A549 (cell line): ENCODE measurements around the gene RMND5A. TPM values are rescaled to one million over a fixed set of nuclear protein-coding genes. Genes with fewer than 3 reads are reported as not detected.

Experiments used
- ATAC-seq, 2 experiments: fragments of 200-7000 bp in 1 of 2; fragments of >200 bp in 1 of 2; cut with Nextera tagmentation in 1 of 2; cut with Tn5 transposase in 1 of 2; 3 replicates each; pipeline versions ENCODE4 v1.8.0 to v1.9.1; 2018 to 2020; ENCODE audit warnings: mild to moderate bottlenecking in 1 of 2, moderate library complexity in 1 of 2
- CTCF ChIA-PET: fragments of 300-600 bp; sonication (Branson Sonifier 250); formaldehyde crosslinking; extraction: SDS; loops from one replicate; lab custom pipeline; 2021; ENCODE audit warnings: antibody characterized with exemption, inconsistent platforms; lab: Yijun Ruan, JAX
- POLR2A ChIA-PET: fragments of 350-600 bp; formaldehyde crosslinking; extraction: SDS; loops from one replicate; lab custom pipeline; 2021; ENCODE audit warnings: antibody characterized with exemption, inconsistent platforms; lab: Yijun Ruan, JAX
- DNase-seq, 2 experiments: peaks; one replicate each; pipeline versions ENCODE4 v3.0.0 to v3.0.0-alpha.2; 2011 to 2016; ENCODE audit warnings: low read depth in 1 of 2, low spot score in 1 of 2
- FAIRE-seq: peaks from 2 replicates; lab custom pipeline; 2011; peaks lifted over from hg19 to GRCh38; lab: Jason Lieb, UNC
- H3K27ac ChIP-seq, 2 experiments: fragments of >200 bp; sonication (Bioruptor Twin); formaldehyde crosslinking; 3 replicates each; pipeline ENCODE4 v1.5.1; 2016 to 2017
- H3K4me1 ChIP-seq: fragments of >200 bp; sonication (Bioruptor Twin); formaldehyde crosslinking; 3 replicates; pipeline ENCODE4 v1.6.1; 2016
- H3K4me2 ChIP-seq: fragments of >200 bp; sonication (Bioruptor Twin); formaldehyde crosslinking; 3 replicates; pipeline ENCODE4 v1.6.1; 2016
- H3K4me3 ChIP-seq: fragments of >200 bp; sonication (Bioruptor Twin); formaldehyde crosslinking; 3 replicates; pipeline ENCODE4 v1.5.1; 2016
- H3K9me3 ChIP-seq: fragments of >200 bp; sonication (Bioruptor Twin); formaldehyde crosslinking; 3 replicates; pipeline ENCODE4 v1.6.1; 2016
- CEBPB ChIP-seq, 2 experiments: fragments of >200 bp in 1 of 2; sonication (Bioruptor Twin) in 1 of 2; formaldehyde crosslinking in 1 of 2; IDR thresholded peaks; 2 replicates each; pipeline ENCODE4 v1.6.1; 2012 to 2016
- CHD4 ChIP-seq: fragments of 200-600 bp; sonication (generic); IDR thresholded peaks from 2 replicates; pipeline ENCODE4 v1.6.1; 2016; ENCODE audit warnings: antibody characterized with exemption, mild to moderate bottlenecking, borderline replicate concordance
- E2F6 ChIP-seq: IDR thresholded peaks from 2 replicates; pipeline ENCODE4 v1.6.1; 2012; ENCODE audit warnings: low read depth, borderline replicate concordance
- ESRRA ChIP-seq: fragments of 150-350 bp; IDR thresholded peaks from 2 replicates; pipeline ENCODE4 v1.6.1; 2014; ENCODE audit warnings: mild to moderate bottlenecking, low read length, borderline replicate concordance
- GATA3 ChIP-seq: IDR thresholded peaks from 2 replicates; pipeline ENCODE4 v1.6.1; 2012; ENCODE audit warnings: borderline replicate concordance
- HOXA7 ChIP-seq: fragments of 250-450 bp; sonication (Bioruptor Pico); IDR thresholded peaks from 2 replicates; pipeline ENCODE4 v1.5.0; 2020; ENCODE audit warnings: mild to moderate bottlenecking, moderate library complexity
- HOXB5 ChIP-seq: fragments of 250-450 bp; sonication (Bioruptor Pico); IDR thresholded peaks from 2 replicates; pipeline ENCODE4 v1.5.0; 2020; ENCODE audit warnings: mild to moderate bottlenecking, moderate library complexity
- JUN ChIP-seq, 2 experiments: fragments of >200 bp; sonication (Bioruptor Twin); formaldehyde crosslinking; IDR thresholded peaks; 2 replicates in 1 of 2; 3 replicates in 1 of 2; pipeline ENCODE4 v1.6.1; 2016 to 2017
- JUNB ChIP-seq: fragments of >200 bp; sonication (Bioruptor Twin); formaldehyde crosslinking; IDR thresholded peaks from 2 replicates; pipeline ENCODE4 v1.6.1; 2016
- NR3C1 ChIP-seq: fragments of >200 bp; sonication (Bioruptor Twin); formaldehyde crosslinking; IDR thresholded peaks from 3 replicates; pipeline ENCODE4 v1.6.1; 2017
- RAD21 ChIP-seq, 2 experiments: fragments of >200 bp in 1 of 2; sonication (Bioruptor Twin) in 1 of 2; formaldehyde crosslinking in 1 of 2; IDR thresholded peaks in 1 of 2; conservative IDR thresholded peaks in 1 of 2; 2 replicates in 1 of 2; 3 replicates in 1 of 2; pipeline ENCODE4 v1.6.1; 2012 to 2018; ENCODE audit warnings: inconsistent platforms in 1 of 2
- RFX5 ChIP-seq: fragments of 450-650 bp; IDR thresholded peaks from 2 replicates; pipeline ENCODE4 v1.7.1; 2014; ENCODE audit warnings: antibody characterized with exemption, mild to moderate bottlenecking, moderate library complexity
- RNF2 ChIP-seq: fragments of 200-600 bp; sonication (generic); IDR thresholded peaks from 2 replicates; pipeline ENCODE4 v1.6.1; 2016; ENCODE audit warnings: low read depth, mild to moderate bottlenecking, antibody characterized with exemption, moderate library complexity, borderline replicate concordance
- SREBF2 ChIP-seq: fragments of 450-650 bp; IDR thresholded peaks from 2 replicates; pipeline ENCODE4 v1.6.1; 2014; ENCODE audit warnings: mild to moderate bottlenecking, moderate library complexity
- TFCP2L1 ChIP-seq: fragments of 250-450 bp; sonication (Bioruptor Pico); IDR thresholded peaks from 2 replicates; pipeline ENCODE4 v1.5.0; 2021; ENCODE audit warnings: mild to moderate bottlenecking
- ZFP36 ChIP-seq: fragments of 450-650 bp; IDR thresholded peaks from 2 replicates; pipeline ENCODE4 v1.6.1; 2014; ENCODE audit warnings: borderline replicate concordance; ENCODE audit not compliant: partially characterized antibody
- ZNF302 ChIP-seq: fragments of 250-450 bp; sonication (Bioruptor Pico); IDR thresholded peaks from 2 replicates; pipeline ENCODE4 v1.9.0; 2021; ENCODE audit warnings: inconsistent platforms, mild to moderate bottlenecking, moderate library complexity
- whole genome bisulfite sequencing: methylation state at CpG from one replicate; pipeline ENCODE4 v1.1.6; 2017; ENCODE audit errors: missing lambda C conversion rate; 5-methylcytosine and 5-hydroxymethylcytosine counted together
- polyA plus RNA-seq, 4 experiments: library from polyadenylated mRNA; depleted of rRNA in 3 of 4; stranded (reverse); fragments of >200 nt; fragmentation: RNase III in 1 of 4; extraction: RNeasy Plus Mini Kit Qiagen cat#74134 plus additional on column Dnase treatment in 1 of 4; gene quantifications; 2 replicates in 3 of 4; 3 replicates in 1 of 4; pipeline ENCODE4 v1.2.3, GENCODE V29; 2011 to 2017
- TF ChIP-seq, protein P1 (sequence below): fragments of 250-450 bp; sonication (Bioruptor Pico); IDR thresholded peaks from 2 replicates; pipeline ENCODE4 v1.5.0; 2021; ENCODE audit warnings: mild to moderate bottlenecking, moderate library complexity, borderline replicate concordance
- TF ChIP-seq, protein P2 (sequence below): fragments of 200-600 bp; sonication (generic); IDR thresholded peaks from 2 replicates; pipeline ENCODE4 v1.6.1; 2016; ENCODE audit warnings: antibody characterized with exemption, mild to moderate bottlenecking, moderate library complexity
- TF ChIP-seq, protein P3 (sequence below): IDR thresholded peaks from 2 replicates; pipeline ENCODE4 v1.6.1; 2012
- TF ChIP-seq, protein P4 (sequence below): IDR thresholded peaks from 2 replicates; pipeline ENCODE4 v1.6.1; 2012

RMND5A gene
- polyA plus RNA-seq, 2 of the 4 experiments (the other 2 are of a cell fraction), result 10.5 to 28.0 TPM

- DNase-seq (peak in 1 of 2 experiments; percentile 29), FAIRE-seq (no peak), ATAC-seq (peak in 1 of 2 experiments; percentile 45; a peak in 1 of 6 replicates)
- CTCF ChIA-PET, result interaction anchor here (0.6 to 0.7 kb wide), 2 partner anchors 11 to 114 kb away, joined by 3 to 4 read pairs; no protein-coding TSS in a partner anchor
- H3K4me2 ChIP-seq, result no peak overlapping the region
- no peaks in the 10 kb centered on the region for H3K9me3 ChIP-seq
- no peak overlapping the region for H3K4me3 ChIP-seq
- POLR2A ChIA-PET, result no interaction called here
- H3K27ac ChIP-seq, result no peak overlapping the region
- WGBS, result 55% methylated on average over 3 of the region's 3 CpGs
- H3K4me1 ChIP-seq, result peaks cover 16% of the 10 kb centered on the region; the same call in 2 of the 3 replicates
- no peak for TF ChIP-seq ESRRA
- TF ChIP-seq, protein P1, sequence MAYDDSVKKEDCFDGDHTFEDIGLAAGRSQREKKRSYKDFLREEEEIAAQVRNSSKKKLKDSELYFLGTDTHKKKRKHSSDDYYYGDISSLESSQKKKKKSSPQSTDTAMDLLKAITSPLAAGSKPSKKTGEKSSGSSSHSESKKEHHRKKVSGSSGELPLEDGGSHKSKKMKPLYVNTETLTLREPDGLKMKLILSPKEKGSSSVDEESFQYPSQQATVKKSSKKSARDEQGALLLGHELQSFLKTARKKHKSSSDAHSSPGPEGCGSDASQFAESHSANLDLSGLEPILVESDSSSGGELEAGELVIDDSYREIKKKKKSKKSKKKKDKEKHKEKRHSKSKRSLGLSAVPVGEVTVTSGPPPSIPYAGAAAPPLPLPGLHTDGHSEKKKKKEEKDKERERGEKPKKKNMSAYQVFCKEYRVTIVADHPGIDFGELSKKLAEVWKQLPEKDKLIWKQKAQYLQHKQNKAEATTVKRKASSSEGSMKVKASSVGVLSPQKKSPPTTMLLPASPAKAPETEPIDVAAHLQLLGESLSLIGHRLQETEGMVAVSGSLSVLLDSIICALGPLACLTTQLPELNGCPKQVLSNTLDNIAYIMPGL (CRISPR knock-in tag), result no peak
- TF ChIP-seq HOXA7 (CRISPR knock-in tag), result no peak
- TF ChIP-seq SREBF2, result no peak
- TF ChIP-seq CHD4, result no peak
- TF ChIP-seq, protein P2, sequence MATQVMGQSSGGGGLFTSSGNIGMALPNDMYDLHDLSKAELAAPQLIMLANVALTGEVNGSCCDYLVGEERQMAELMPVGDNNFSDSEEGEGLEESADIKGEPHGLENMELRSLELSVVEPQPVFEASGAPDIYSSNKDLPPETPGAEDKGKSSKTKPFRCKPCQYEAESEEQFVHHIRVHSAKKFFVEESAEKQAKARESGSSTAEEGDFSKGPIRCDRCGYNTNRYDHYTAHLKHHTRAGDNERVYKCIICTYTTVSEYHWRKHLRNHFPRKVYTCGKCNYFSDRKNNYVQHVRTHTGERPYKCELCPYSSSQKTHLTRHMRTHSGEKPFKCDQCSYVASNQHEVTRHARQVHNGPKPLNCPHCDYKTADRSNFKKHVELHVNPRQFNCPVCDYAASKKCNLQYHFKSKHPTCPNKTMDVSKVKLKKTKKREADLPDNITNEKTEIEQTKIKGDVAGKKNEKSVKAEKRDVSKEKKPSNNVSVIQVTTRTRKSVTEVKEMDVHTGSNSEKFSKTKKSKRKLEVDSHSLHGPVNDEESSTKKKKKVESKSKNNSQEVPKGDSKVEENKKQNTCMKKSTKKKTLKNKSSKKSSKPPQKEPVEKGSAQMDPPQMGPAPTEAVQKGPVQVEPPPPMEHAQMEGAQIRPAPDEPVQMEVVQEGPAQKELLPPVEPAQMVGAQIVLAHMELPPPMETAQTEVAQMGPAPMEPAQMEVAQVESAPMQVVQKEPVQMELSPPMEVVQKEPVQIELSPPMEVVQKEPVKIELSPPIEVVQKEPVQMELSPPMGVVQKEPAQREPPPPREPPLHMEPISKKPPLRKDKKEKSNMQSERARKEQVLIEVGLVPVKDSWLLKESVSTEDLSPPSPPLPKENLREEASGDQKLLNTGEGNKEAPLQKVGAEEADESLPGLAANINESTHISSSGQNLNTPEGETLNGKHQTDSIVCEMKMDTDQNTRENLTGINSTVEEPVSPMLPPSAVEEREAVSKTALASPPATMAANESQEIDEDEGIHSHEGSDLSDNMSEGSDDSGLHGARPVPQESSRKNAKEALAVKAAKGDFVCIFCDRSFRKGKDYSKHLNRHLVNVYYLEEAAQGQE, result no peak
- TF ChIP-seq RAD21 (conservative IDR thresholded peaks at IDR 0.05 in 1 of 2, IDR thresholded peaks at IDR 0.05 in 1 of 2), result peak in 1 of 2 experiments; percentile 17; a peak in 1 of 5 replicates
- TF ChIP-seq TFCP2L1 (CRISPR knock-in tag), result no peak
These were observed 44.5 kb upstream of the RMND5A start for GRCh38 chr2:86675511-86676015.

DNA sequence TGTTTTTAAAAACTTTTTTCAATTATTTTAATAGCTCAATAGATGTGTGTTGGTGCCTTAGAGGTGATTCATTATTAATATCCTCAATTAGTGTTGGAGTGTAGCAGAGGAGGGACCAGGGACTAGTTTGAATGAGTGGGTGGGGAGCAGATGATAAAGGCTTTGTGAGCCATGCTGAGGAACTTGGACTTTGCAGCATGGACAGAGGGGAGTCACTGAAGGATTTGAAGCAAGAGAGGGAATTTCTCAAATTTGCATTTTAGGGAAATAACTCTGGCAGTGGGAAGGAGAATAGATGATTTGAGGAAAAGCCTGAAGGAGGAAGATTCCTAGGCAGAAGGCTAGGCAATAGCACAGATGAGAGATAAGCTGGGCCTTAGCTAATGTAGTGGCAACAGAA lies 42.3 kb upstream of the RMND5A start:
- no peak overlapping the region for H3K4me2 ChIP-seq
- ChIA-PET POLR2A (no interaction called here), CTCF (interaction anchor here (1.2 to 1.9 kb wide), 2 partner anchors 9 to 44 kb away, joined by 4 to 5 read pairs; no protein-coding TSS in a partner anchor)
- no peaks in the 10 kb centered on the region for H3K4me1 ChIP-seq
- no peak for ATAC-seq
- no peak for FAIRE-seq
- no peaks in the 10 kb centered on the region for H3K9me3 ChIP-seq
- H3K4me3 ChIP-seq, result no peak overlapping the region
- TF ChIP-seq E2F6 (no peak), GATA3 (no peak), JUNB (no peak), ZNF302 (CRISPR knock-in tag) (no peak), RFX5 (no peak), RAD21 (conservative IDR thresholded peaks at IDR 0.05 in 1 of 2, IDR thresholded peaks at IDR 0.05 in 1 of 2) (no peak), RNF2 (no peak), CEBPB (IDR thresholded peaks at IDR 0.05) (no peak), JUN (IDR thresholded peaks at IDR 0.05) (no peak), HOXB5 (CRISPR knock-in tag) (no peak), ZFP36 (no peak), NR3C1 (no peak)
- TF ChIP-seq, protein P1 (CRISPR knock-in tag), result no peak
- TF ChIP-seq, protein P3, sequence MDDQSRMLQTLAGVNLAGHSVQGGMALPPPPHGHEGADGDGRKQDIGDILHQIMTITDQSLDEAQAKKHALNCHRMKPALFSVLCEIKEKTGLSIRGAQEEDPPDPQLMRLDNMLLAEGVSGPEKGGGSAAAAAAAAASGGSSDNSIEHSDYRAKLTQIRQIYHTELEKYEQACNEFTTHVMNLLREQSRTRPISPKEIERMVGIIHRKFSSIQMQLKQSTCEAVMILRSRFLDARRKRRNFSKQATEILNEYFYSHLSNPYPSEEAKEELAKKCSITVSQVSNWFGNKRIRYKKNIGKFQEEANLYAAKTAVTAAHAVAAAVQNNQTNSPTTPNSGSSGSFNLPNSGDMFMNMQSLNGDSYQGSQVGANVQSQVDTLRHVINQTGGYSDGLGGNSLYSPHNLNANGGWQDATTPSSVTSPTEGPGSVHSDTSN, result no peak
- TF ChIP-seq, protein P4, sequence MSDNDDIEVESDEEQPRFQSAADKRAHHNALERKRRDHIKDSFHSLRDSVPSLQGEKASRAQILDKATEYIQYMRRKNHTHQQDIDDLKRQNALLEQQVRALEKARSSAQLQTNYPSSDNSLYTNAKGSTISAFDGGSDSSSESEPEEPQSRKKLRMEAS, result no peak
- no peak for DNase-seq
- no peak overlapping the region for H3K27ac ChIP-seq
